ENCODE data around the gene KRTAP9-8.
"Not testable (repeated sequence)": the region's sequence is repeated elsewhere in the genome, so short reads cannot be mapped to it uniquely, and the experiment has no call there.

Gene KRTAP9-8

GRCh38 chr17:41237949-41238437, at the start of gene KRTAP9-8:
KRTAP9-8 (plus strand) TSS chr17:41237999; CDS start chr17:41238052, 53 bp downstream.
- DNase-seq = not testable (repeated sequence)

- not testable (repeated sequence) for DNase-seq
Measured at GRCh38 chr17:41189837-41190318, 47.9 kb upstream of the KRTAP9-8 start, which contains the start of gene KRTAP9-1. KRTAP9-1 (plus strand) TSS chr17:41189887; CDS start chr17:41189887, 0 bp downstream.

- no peak for DNase-seq
Measured at GRCh38 chr17:41190328-41190727, 47.5 kb upstream of the KRTAP9-8 start.

GRCh38 chr17:41196068-41196467, 41.7 kb upstream of the KRTAP9-8 start:
- no peak for DNase-seq

- DNase-seq = no peak
Measured at GRCh38 chr17:41199421-41200078, 38.2 kb upstream of the KRTAP9-8 start.

GRCh38 chr17:41211845-41212466, 25.8 kb upstream of the KRTAP9-8 start:
- DNase-seq = no peak

GRCh38 chr17:41212524-41213169, 25.2 kb upstream of the KRTAP9-8 start:
- no peak for DNase-seq

GRCh38 chr17:41215681-41216080, 22.1 kb upstream of the KRTAP9-8 start:
- no peak for DNase-seq

- DNase-seq = no peak
Measured at GRCh38 chr17:41223821-41224220, 14.0 kb upstream of the KRTAP9-8 start.

GRCh38 chr17:41226051-41226450, 11.7 kb upstream of the KRTAP9-8 start:
- no peak for DNase-seq

GRCh38 chr17:41226598-41227095, 11.2 kb upstream of the KRTAP9-8 start, which contains the start of gene KRTAP9-2:
KRTAP9-2 (plus strand) TSS chr17:41226648; CDS start chr17:41226655, 7 bp downstream.
- not testable (repeated sequence) for DNase-seq

- no peak for DNase-seq
Measured at GRCh38 chr17:41230094-41230493, 7.7 kb upstream of the KRTAP9-8 start.

- DNase-seq = no peak
Measured at GRCh38 chr17:41231731-41232130, 6.1 kb upstream of the KRTAP9-8 start.

GRCh38 chr17:41232399-41233105, 5.2 kb upstream of the KRTAP9-8 start, which contains the start of gene KRTAP9-3:
KRTAP9-3 (plus strand) TSS chr17:41232449; CDS start chr17:41232502, 53 bp downstream.
- DNase-seq = not testable (repeated sequence)

GRCh38 chr17:41237116-41237515, 683 bp upstream of the KRTAP9-8 start:
- not testable (repeated sequence) for DNase-seq

- not testable (repeated sequence) for DNase-seq
Measured at GRCh38 chr17:41246995-41247787, 9.4 kb downstream of the KRTAP9-8 start.

GRCh38 chr17:41249637-41250240, 11.9 kb downstream of the KRTAP9-8 start, which contains the start of gene KRTAP9-4:
KRTAP9-4 (plus strand) TSS chr17:41249687; CDS start chr17:41249721, 34 bp downstream.
- DNase-seq = not testable (repeated sequence)

- no peak for DNase-seq
Measured at GRCh38 chr17:41251261-41251660, 13.5 kb downstream of the KRTAP9-8 start.

- DNase-seq = no peak
Measured at GRCh38 chr17:41254861-41255260, 17.1 kb downstream of the KRTAP9-8 start.

GRCh38 chr17:41255381-41256290, 17.8 kb downstream of the KRTAP9-8 start, which contains the start of gene KRTAP9-9:
KRTAP9-9 (plus strand) TSS chr17:41255384.
- DNase-seq = not testable (repeated sequence)
